ENCODE data around the gene KCNJ9.

- TF ChIP-seq REST (IDR thresholded peaks at IDR 0.05) (no peak), TAF1 (conservative IDR thresholded peaks at IDR 0.05) (no peak), ATF3 (IDR thresholded peaks at IDR 0.05) (no peak), EGR1 (IDR thresholded peaks at IDR 0.05; ENCODE audit: low read depth in 2 of 2) (no peak), GABPA (IDR thresholded peaks at IDR 0.05 in 1 of 2, conservative IDR thresholded peaks at IDR 0.05 in 1 of 2) (no peak), FOXA1 (IDR thresholded peaks at IDR 0.05) (no peak), JUND (IDR thresholded peaks at IDR 0.05) (no peak)
- TF ChIP-seq, protein P1, sequence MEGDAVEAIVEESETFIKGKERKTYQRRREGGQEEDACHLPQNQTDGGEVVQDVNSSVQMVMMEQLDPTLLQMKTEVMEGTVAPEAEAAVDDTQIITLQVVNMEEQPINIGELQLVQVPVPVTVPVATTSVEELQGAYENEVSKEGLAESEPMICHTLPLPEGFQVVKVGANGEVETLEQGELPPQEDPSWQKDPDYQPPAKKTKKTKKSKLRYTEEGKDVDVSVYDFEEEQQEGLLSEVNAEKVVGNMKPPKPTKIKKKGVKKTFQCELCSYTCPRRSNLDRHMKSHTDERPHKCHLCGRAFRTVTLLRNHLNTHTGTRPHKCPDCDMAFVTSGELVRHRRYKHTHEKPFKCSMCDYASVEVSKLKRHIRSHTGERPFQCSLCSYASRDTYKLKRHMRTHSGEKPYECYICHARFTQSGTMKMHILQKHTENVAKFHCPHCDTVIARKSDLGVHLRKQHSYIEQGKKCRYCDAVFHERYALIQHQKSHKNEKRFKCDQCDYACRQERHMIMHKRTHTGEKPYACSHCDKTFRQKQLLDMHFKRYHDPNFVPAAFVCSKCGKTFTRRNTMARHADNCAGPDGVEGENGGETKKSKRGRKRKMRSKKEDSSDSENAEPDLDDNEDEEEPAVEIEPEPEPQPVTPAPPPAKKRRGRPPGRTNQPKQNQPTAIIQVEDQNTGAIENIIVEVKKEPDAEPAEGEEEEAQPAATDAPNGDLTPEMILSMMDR (IDR thresholded peaks at IDR 0.05; ENCODE audit: low read depth, low read length, missing input control): no peak
These were observed 47.7 kb downstream of the KCNJ9 start for GRCh38 chr1:160129046-160129445.

All from liver (tissue), 3 donors.